ENCODE results near the gene CFAP73. TPM values are rescaled to one million over a fixed set of nuclear protein-coding genes. Genes with fewer than 3 reads are reported as not detected.

Gene CFAP73
- total RNA-seq, result not detected in 2 replicates

DNA sequence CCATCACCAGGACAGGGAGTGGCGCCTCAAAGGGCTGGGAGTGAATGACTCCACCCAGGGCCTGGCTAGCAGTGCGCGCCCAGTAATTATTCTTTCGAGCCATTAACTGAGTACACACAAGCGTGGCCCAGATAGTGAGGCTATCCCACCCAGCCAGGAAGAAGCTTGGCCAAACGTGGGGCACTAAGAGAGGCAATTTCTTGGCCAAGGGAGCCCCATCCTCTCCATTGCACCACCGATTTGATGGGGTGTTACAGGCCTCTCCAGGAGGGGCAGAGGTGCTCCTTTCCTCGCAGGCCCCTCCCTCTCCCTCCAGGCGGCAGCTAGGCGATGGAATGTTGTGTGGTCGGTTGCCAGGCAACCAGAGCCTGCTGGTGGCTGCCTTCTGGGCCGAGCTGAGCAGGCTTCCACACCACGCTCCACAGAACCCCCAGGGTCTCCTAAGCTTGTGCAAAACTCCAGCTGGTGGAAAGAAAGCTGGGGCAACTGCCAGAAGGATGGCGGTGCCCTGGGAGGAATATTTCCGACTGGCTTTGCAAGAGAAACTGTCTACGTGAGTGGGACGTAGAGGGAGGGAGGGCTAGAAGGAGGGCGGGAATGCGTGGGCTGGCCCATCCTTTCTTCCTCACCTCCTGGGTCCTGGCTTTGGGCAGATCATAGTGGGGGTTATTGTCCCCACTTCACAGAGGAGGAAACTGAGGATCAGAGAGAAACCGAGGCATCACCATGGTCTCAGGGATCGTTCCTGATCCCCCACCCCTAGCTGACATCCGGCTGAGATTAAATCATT lies at the start of gene CFAP73:
TSS of gene CFAP73 (plus strand) at position 364 of the 790 bp plus-strand sequence. CDS start at position 498, 134 bp downstream.

GRCh38 chr12:113135178-113136127 lies 14.1 kb upstream of the CFAP73 start, which contains the start of gene RASAL1:
Gene RASAL1 (minus strand): TSS chr12:113135761. CDS start chr12:113135462, 299 bp downstream.

GRCh38 chr12:113185180-113186032 lies 35.9 kb downstream of the CFAP73 start, which contains the start of the genes DDX54 and RITA1:
Gene DDX54 (minus strand): TSS chr12:113185478. CDS start chr12:113185451, 27 bp downstream.
Gene RITA1 (plus strand): TSS chr12:113185721. CDS start chr12:113186747, 1,026 bp downstream.

Other genes starting within 250 kb of the CFAP73 start
- gene OAS1, start 242.8 kb upstream of the CFAP73 start, total RNA-seq, result 0.91 and 6.0 TPM in 2 replicates
- gene OAS3, start 211.2 kb upstream of the CFAP73 start, total RNA-seq, result 18.8 and 20.4 TPM in 2 replicates
- 2.7 and 3.5 TPM in 2 replicates for gene OAS2, start 171.2 kb upstream of the CFAP73 start, total RNA-seq
- gene DTX1, start 93.0 kb upstream of the CFAP73 start, total RNA-seq, result not detected in 2 replicates
- gene RASAL1, start 14.0 kb upstream of the CFAP73 start, total RNA-seq, result 0.04 and 0.08 TPM in 2 replicates
- 65.5 and 86.8 TPM in 2 replicates for gene DDX54, start 35.8 kb downstream of the CFAP73 start, total RNA-seq
- 28.9 and 43.7 TPM in 2 replicates for gene RITA1, start 36.0 kb downstream of the CFAP73 start, total RNA-seq
- 23.4 and 44.7 TPM in 2 replicates for gene TPCN1, start 71.7 kb downstream of the CFAP73 start, total RNA-seq
- gene SLC8B1, start 185.4 kb downstream of the CFAP73 start, total RNA-seq, result 11.5 and 21.9 TPM in 2 replicates
- 18.0 and 21.6 TPM in 2 replicates for gene PLBD2, start 208.9 kb downstream of the CFAP73 start, total RNA-seq